Mucosa of descending colon (tissue), 3 donors: ENCODE measurements around the gene GPAT2. TPM values are rescaled to one million over a fixed set of nuclear protein-coding genes. Genes with fewer than 3 reads are reported as not detected.
"Not testable (repeated sequence)": the region's sequence is repeated elsewhere in the genome, so short reads cannot be mapped to it uniquely, and the experiment has no call there.

Experiments
- ATAC-seq: fragments of 200-7000 bp; cut with Tn5 transposase; one replicate; pipeline ENCODE4 v1.9.1; 2020; ENCODE audit warnings: mild to moderate bottlenecking, moderate library complexity
- DNase-seq, 3 donors: peaks; one replicate each; pipeline ENCODE4 v3.0.0-alpha.2; 2020
- H3K36me3 ChIP-seq: fragments of 200-600 bp; one replicate; pipeline ENCODE4 v1.8.0; 2021; ENCODE audit warnings: low read depth, mild to moderate bottlenecking
- H3K4me1 ChIP-seq: fragments of 200-600 bp; one replicate; pipeline ENCODE4 v1.8.0; 2021; ENCODE audit warnings: low read depth, mild to moderate bottlenecking
- H3K4me3 ChIP-seq: fragments of 200-600 bp; one replicate; pipeline ENCODE4 v1.8.0; 2021; ENCODE audit warnings: mild to moderate bottlenecking
- H3K9me3 ChIP-seq: fragments of 200-600 bp; one replicate; pipeline ENCODE4 v1.8.0; 2021; ENCODE audit warnings: mild to moderate bottlenecking
- CTCF ChIP-seq: fragments of 200-600 bp; IDR thresholded peaks from one replicate; pipeline ENCODE4 v1.8.0; 2022; ENCODE audit warnings: antibody characterized with exemption, mild to moderate bottlenecking
- intact Hi-C, 2 donors: fragments of 100-400 bp; cut with DNase I in 1 of 2; cut with micrococcal nuclease in 1 of 2; formaldehyde crosslinking; loops; one replicate each; pipeline versions ENCODE4 v1.11.0 to v1.11.1; 2022; cut with DNase I, micrococcal nuclease
- long read RNA-seq, 2 donors: library from polyadenylated mRNA; unstranded; transcript quantifications; one replicate each; pipeline ENCODE4 v2.0.0, GENCODE V29; 2019 to 2021
- total RNA-seq, 3 donors: library from RNA; stranded (reverse); fragmentation: NEBNext Ultra II Directional in 2 of 3; extraction: Animal tissue kit (Norgen Biotek cat#: 25700) in 2 of 3; gene quantifications; one replicate each; pipeline versions ENCODE4 v1.2.1 to v1.2.4, GENCODE V29; 2021 to 2023
- donor health status: DM: no; HTN: no; CAD: no; lungs with moderate emphysema.
- donor health status: DM: no; HTN: no; CAD: no.
- donor health status: DM: no; HTN: yes; CAD: no.

GPAT2 gene, protein sequence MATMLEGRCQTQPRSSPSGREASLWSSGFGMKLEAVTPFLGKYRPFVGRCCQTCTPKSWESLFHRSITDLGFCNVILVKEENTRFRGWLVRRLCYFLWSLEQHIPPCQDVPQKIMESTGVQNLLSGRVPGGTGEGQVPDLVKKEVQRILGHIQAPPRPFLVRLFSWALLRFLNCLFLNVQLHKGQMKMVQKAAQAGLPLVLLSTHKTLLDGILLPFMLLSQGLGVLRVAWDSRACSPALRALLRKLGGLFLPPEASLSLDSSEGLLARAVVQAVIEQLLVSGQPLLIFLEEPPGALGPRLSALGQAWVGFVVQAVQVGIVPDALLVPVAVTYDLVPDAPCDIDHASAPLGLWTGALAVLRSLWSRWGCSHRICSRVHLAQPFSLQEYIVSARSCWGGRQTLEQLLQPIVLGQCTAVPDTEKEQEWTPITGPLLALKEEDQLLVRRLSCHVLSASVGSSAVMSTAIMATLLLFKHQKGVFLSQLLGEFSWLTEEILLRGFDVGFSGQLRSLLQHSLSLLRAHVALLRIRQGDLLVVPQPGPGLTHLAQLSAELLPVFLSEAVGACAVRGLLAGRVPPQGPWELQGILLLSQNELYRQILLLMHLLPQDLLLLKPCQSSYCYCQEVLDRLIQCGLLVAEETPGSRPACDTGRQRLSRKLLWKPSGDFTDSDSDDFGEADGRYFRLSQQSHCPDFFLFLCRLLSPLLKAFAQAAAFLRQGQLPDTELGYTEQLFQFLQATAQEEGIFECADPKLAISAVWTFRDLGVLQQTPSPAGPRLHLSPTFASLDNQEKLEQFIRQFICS
- 1 to 10 TPM; 3.2 to 3.3 (median 3.2) TPM for total RNA-seq
- long read RNA-seq, donor 1, partial matches to known transcripts = 1 of 7 reads
- long read RNA-seq, donor 1, other reads (novel, unspliced or antisense) = 6 of 7 reads
- long read RNA-seq, donor 2, partial matches to known transcripts = 0 of 8 reads
- long read RNA-seq, donor 2, other reads (novel, unspliced or antisense) = 8 of 8 reads

- H3K36me3 ChIP-seq, DNase-seq, H3K4me1 ChIP-seq, ATAC-seq, intact Hi-C loops, H3K4me3 ChIP-seq, H3K9me3 ChIP-seq: not testable (repeated sequence)
Observed at GRCh38 chr2:96034792-96035191, at the start of gene GPAT2. GPAT2 (minus strand) TSS chr2:96034916; CDS start chr2:96032359, 2,557 bp downstream.

DNA sequence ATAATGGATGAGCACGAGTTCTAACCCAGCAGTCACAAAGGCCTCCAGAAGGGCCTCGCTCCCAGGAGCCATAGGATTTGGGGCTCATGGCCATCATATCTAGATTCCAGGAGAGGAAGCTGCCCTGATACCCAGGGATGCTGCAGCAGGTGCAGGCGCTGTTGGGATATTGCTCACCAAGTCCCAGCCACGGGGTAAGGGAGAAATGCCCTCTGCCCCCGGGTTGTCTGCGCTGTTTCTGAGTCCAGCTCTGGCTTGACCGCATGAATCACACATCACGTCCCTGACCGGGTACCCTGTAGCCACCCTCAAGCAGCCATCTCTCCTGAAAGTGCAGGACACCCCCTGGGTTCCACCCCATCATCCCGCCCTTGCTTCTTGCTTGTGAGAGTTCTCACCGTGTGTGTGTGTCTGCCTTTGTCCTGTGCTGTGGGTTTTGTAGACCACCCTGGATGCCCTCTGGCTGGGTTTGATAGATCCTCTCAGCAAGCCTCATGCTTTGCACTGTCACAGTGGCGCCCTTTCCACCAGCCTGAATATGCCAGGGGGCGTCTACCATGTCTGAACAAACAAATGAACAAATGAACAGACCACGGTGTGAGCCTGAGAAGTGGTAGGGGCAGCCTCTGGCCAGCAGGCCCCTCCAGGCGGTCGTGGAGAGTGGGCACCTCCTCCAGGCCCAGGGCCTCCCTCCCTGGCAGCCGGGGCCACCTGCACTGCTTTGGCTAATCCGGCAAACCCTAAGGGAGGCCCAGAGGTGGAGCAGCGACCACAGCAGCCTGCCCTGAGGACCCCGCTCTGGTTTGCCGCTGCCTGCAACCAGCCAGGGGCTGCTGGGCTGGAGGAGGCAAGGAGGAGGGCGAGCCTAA, 49.5 kb upstream of the GPAT2 start:
- H3K36me3 ChIP-seq = no peaks in the 10 kb centered on the region
- no peak for DNase-seq
- ATAC-seq = no peak
- intact Hi-C loops = no loop called here
- H3K9me3 ChIP-seq = no peaks in the 10 kb centered on the region
- H3K4me3 ChIP-seq = no peak overlapping the region
- no peaks in the 10 kb centered on the region for H3K4me1 ChIP-seq
- no peak for TF ChIP-seq CTCF

- no peaks in the 10 kb centered on the region for H3K36me3 ChIP-seq
- H3K4me3 ChIP-seq = no peak overlapping the region
- no peaks in the 10 kb centered on the region for H3K9me3 ChIP-seq
- DNase-seq (peak in 1 of 3 donors; percentile 15), ATAC-seq (no peak)
- no peaks in the 10 kb centered on the region for H3K4me1 ChIP-seq
- TF ChIP-seq CTCF = no peak
- intact Hi-C loops = no loop called here
Observed at GRCh38 chr2:96083064-96083939, 48.6 kb upstream of the GPAT2 start.

GRCh38 chr2:96082211-96083063, 47.7 kb upstream of the GPAT2 start:
- Histone ChIP-seq H3K4me3 (no peak overlapping the region), H3K9me3 (no peaks in the 10 kb centered on the region), H3K4me1 (no peaks in the 10 kb centered on the region), H3K36me3 (no peaks in the 10 kb centered on the region)
- intact Hi-C loops = no loop called here
- no peak for ATAC-seq
- TF ChIP-seq CTCF = no peak
- DNase-seq = no peak

GRCh38 chr2:96081042-96081441, 46.3 kb upstream of the GPAT2 start:
- intact Hi-C loops = no loop called here
- DNase-seq (no peak), ATAC-seq (no peak)
- Histone ChIP-seq H3K36me3 (no peaks in the 10 kb centered on the region), H3K4me3 (no peak overlapping the region), H3K9me3 (no peaks in the 10 kb centered on the region), H3K4me1 (no peaks in the 10 kb centered on the region)
- TF ChIP-seq CTCF = no peak
